SH-SY5Y (cell line): ENCODE results near the gene PPP2R5C.

Experiments
- GATA2 ChIP-seq: IDR thresholded peaks from 2 replicates; pipeline ENCODE4 v1.6.1; 2011; ENCODE audit warnings: mild to moderate bottlenecking, low read depth, low read length
- GATA3 ChIP-seq: IDR thresholded peaks from 2 replicates; pipeline ENCODE4 v1.6.1; 2011; ENCODE audit warnings: low read depth, mild to moderate bottlenecking, low read length, moderate library complexity

PPP2R5C gene

GRCh38 chr14:101878211-101878821, 116.8 kb downstream of the PPP2R5C start:
- no peak for TF ChIP-seq GATA3
- no peak for TF ChIP-seq GATA2

- TF ChIP-seq GATA2, result no peak
- no peak for TF ChIP-seq GATA3
Observed at GRCh38 chr14:101878822-101879528, 117.5 kb downstream of the PPP2R5C start.

- no peak for TF ChIP-seq GATA3
- TF ChIP-seq GATA2, result no peak
Observed at GRCh38 chr14:101879529-101880336, 118.2 kb downstream of the PPP2R5C start.

DNA sequence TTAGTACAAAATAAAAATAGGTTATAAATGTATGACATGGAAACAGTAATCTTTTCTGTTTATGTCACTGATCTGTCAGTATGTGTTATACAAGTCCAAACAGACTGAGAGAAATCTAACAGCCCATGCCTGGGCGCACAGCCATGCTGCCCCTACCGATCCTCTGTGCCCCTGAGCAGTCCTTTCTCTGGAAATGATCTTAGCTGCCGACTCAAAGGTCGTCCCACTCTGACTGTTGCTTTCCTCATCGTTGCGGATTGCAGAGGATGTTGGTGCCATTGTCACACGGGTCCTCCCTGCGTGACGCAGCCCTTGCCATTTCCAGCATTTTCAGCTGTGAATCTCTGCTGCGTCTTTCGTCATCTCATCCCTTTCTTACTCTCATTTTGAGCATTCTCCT, 119.9 kb downstream of the PPP2R5C start:
- no peak for TF ChIP-seq GATA2
- TF ChIP-seq GATA3, result no peak

DNA sequence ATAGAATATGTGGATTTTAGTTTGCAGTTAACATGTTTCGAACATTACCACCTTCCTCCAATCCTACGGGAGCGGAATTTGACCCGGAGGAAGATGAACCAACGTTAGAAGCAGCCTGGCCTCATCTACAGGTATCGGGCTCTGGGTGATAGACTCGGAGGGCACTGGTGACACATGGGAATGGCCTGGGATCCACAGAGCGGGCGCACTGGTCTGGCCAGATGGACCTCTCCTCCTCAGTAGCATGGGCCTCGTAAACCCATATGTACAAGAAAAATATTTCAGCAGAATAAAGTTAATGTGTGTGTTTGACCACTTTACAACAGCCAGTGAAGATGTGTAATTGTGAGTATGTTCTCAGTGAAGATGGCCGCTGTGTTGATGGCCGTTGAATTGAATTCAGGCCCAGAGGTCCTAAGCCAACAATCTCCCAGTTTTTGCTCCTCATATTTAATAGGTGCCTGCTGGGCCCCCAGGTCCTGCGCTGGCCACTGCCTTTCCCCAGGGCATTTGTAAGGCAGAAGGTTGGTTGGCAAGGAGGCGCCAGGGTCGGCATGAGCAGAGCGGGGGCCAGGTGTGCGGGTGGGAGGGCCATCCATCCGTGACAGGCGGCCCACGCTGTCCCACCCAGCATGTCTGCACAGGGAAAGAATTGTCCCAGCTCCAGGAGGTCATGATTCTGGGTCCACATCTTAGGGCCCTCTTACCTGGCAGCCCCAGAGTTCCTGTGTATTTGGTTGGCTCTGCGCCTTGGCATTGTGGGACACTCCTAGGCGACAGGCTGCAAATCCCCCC, 120.8 kb downstream of the PPP2R5C start:
- TF ChIP-seq GATA3 (no peak), GATA2 (no peak)

DNA sequence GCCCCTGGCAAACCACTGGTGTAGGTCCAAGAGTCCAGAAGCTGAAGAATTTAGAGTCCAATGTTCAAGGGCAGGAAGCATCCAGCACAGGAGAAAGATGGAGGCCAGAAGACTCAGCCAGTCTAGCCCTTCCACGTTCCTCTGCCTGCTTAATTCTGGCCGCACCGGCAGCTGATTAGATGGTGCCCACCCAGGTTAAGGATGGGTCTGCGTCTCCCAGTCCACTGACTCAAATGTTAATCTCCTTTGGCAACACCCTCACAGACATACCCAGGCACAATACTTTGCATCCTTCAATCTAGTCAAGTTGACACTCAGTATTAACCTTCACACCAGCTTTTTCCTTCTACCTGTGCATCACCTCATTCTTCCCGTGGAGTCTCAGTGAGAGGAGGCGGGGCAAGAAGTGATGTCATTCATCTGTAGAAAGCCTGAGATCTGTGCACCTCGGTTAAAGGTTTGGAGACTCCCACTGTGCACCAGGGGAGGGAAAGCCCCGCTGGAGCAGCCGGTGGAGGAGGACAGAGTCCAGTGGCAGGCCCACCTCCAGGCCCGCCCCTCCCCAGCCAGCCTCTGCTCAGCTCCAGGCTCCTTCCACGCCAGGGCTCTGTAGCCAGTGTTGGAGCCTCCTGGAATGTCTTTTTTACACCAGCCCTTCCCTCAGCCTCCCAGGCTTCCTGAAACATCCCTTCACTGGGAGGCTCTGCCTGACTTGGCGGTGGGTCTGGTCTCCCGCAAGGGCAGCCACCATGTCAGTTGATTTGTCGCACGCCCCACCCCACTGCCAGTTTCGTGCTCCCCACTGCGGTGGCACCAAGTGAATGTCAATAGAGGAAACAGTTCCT, 122.8 kb downstream of the PPP2R5C start:
- TF ChIP-seq GATA2 (no peak), GATA3 (no peak)

- no peak for TF ChIP-seq GATA3
- TF ChIP-seq GATA2, result no peak
Observed at GRCh38 chr14:101884934-101885576, 123.5 kb downstream of the PPP2R5C start.

DNA sequence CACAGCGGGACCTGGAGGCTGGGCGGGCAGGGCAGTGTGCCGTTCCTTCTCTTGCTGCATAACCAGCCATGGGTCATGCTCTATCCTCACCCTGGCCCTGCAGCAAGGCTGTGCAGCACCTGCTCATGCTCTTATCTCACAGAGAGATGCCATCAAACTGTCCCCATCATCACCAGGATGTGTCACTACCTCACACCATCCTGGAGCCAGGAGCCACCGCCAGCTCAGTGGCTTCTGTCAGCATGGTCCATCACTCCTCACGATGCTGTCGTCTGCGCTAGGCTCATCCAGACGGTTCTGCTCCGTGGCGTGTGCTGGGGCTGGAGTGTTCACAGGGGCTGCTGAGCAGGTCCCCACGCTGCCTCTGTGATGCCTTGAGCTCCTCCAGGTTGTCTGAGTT, 125.7 kb downstream of the PPP2R5C start:
- TF ChIP-seq GATA2, result no peak
- TF ChIP-seq GATA3, result no peak

DNA sequence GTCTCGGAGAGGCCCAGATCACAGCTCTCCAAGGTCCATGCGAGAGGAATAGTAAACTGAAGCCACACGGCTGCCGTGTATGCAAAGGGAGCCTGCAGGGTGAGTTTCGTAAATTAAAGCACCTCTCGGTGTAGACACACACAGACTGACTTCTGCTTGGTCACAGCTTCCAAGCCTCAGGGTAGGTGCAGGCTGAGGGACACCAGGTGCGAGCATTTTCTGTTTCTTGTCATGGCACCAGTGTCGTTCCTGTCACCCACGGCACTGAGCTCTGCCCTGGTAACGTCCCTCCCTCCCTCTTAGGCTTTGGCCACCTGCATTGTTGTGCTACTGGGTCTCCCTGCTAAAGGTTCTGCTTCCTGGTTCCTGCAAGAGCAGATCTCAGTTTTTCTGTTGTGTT, 126.7 kb downstream of the PPP2R5C start:
- no peak for TF ChIP-seq GATA2
- no peak for TF ChIP-seq GATA3

- TF ChIP-seq GATA2 (no peak), GATA3 (no peak)
Observed at GRCh38 chr14:101889366-101889765, 127.9 kb downstream of the PPP2R5C start.

DNA sequence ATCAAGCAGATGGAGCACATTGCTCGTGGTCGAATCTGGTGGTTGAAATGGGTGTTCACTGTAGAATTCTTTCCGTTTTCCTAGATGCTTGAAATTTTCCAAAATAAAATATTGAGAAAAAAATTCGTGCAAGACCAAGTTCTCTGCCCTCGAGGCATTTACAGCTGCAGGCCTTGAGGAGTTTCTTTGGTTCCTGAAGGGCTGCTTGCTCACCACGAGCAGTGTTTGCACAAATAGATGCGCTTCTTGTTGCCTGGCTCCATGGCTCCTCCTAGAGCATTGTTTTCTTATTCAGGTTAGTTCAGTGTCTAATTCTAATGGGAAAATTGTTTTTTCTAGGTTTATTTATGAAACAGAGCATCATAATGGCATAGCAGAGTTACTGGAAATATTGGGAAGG, 128.4 kb downstream of the PPP2R5C start:
- TF ChIP-seq GATA3, result no peak
- TF ChIP-seq GATA2, result no peak

DNA sequence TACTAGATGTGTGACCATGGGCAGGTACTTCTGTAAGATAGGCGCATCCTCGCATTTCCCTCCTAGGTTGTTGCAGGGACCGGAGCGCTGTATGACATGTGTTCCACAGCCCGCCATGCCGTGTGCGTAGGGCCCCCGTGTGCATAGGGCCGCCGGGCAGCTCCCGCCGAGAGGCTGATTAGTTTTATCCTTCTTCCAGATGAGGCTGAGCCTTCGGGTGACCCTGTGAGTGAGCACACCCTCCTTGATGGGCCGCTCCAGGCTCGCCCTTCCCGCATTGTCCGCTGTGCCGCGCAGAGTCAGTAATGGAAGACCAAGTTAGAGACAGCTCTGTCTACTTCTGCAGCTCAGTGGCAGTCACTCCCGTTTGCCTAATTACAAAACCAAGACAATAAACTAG, 130.0 kb downstream of the PPP2R5C start:
- no peak for TF ChIP-seq GATA3
- TF ChIP-seq GATA2, result no peak

DNA sequence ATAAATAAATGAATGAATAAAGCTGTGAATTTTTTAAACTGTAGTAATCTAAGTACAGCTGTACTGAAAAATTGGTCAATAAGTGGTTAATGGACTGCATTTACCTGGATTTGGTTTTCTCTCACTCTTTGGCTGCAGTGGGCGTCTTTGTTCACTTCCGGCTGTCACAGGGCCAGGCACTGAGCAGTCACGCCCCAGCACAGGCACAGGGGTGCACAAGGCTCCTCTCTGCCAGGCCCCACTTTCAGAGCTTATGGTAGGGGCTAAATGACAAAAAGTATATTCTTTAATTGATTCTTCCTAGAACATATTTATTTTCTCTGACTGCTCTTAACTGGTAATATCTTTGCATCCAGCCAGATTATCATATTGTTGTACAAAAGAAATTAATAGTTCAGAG, 132.2 kb downstream of the PPP2R5C start:
- TF ChIP-seq GATA2, result no peak
- TF ChIP-seq GATA3, result no peak
